SK-MEL-5 (cell line): ENCODE data around the gene S100A10. TPM values are rescaled to one million over a fixed set of nuclear protein-coding genes. Genes with fewer than 3 reads are reported as not detected.

Source experiments
- DNase-seq: peaks from one replicate; pipeline ENCODE4 v3.0.0-alpha.2; 2016; ENCODE audit warnings: low read depth, low spot score
- in situ Hi-C: cut with HindIII; loops from 2 replicates; pipeline ENCODE4 v1.10.0; 2016; ENCODE audit warnings: low sequenced_read_pairs, high pct_unique_total_duplicates, low pct_unique_long_range_greater_than_20kb
- total RNA-seq: library from RNA; depleted of rRNA; stranded (reverse); fragments of >200 nt; shearing (Covaris generic); gene quantifications from 2 replicates; pipeline ENCODE4 v1.2.3, GENCODE V29; 2014

S100A10 gene
- total RNA-seq, 1 experiment from 2014 or later: 89.9 TPM

DNA sequence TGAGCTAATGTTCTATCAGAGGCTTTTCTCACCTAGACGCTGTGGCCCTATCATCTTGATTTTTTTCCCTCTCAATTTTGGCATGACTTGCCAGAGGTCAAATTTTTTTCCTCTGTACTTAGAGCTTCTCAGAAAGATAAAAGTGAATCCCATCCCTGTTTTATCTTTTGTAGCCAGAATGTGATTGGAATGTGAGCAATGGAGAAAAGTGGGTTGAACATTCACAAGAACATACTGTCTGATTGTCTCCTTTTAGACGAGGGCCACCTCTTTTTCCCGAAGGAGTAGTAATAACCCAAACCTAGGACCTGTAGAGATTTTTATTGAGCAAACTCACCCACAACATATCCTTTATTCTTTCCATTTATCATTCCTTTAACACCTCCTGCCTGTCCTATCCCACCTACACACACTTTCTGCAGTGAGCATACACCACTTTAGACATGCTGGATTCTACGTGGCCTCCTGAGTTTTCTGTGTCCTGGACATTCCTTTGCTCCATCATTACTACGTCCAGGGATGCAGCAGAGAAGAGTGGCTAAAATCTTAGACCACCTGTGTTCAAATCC lies 15.9 kb downstream of the S100A10 start:
- DNase-seq: no peak
- in situ Hi-C loops: no loop called here

GRCh38 chr1:151976858-151977257 lies 16.8 kb downstream of the S100A10 start:
- DNase-seq: no peak
- in situ Hi-C loops: no loop called here

DNA sequence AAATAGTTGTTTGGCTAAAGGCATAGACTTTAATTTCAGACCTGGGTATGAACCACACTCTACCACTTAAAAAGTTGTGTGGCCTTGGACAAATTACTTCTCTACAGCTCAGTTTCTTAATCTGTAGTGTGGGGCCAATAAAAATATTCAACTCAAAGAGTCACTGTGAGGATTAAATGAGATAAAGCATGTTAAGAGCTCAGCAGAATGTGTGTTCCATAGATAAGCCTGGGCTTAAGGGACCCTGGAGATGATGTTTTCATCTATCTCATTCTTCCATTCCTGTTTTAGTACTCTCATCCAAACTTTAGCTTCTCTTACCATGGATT lies 17.7 kb downstream of the S100A10 start:
- in situ Hi-C loops: no loop called here
- no peak for DNase-seq

DNA sequence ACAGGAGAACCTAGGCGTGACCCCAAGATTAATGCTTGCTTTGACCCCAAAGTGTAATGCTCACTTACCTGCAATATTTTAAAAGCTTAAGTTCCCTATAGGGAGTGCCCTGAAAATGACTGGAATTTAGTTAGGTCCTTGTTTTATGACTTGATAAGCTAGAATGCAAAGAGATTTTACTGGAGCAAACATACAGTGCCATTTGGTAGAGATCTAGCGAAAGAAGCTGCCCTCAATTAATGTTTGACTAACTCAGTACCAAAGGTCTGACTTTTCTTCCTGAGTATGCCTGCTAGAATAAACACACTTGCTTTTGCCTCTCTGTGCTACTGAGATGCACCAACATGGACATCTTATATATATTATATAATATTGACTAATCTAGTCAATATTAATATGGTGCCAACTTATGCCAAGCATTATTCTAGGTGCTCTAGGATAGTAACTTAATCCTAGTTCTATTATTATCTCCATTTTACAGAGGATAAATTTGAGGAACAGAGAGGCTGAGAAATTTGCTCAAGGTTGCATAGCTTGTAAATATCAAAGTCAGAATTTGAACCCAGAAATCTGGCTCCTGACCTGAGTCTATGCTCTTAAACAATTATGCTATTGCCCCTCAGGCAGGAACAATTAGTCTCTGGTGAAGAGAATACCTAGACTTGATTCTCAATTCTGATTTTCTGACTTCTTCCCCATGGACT lies 18.2 kb downstream of the S100A10 start:
- no peak for DNase-seq
- in situ Hi-C loops: no loop called here

DNA sequence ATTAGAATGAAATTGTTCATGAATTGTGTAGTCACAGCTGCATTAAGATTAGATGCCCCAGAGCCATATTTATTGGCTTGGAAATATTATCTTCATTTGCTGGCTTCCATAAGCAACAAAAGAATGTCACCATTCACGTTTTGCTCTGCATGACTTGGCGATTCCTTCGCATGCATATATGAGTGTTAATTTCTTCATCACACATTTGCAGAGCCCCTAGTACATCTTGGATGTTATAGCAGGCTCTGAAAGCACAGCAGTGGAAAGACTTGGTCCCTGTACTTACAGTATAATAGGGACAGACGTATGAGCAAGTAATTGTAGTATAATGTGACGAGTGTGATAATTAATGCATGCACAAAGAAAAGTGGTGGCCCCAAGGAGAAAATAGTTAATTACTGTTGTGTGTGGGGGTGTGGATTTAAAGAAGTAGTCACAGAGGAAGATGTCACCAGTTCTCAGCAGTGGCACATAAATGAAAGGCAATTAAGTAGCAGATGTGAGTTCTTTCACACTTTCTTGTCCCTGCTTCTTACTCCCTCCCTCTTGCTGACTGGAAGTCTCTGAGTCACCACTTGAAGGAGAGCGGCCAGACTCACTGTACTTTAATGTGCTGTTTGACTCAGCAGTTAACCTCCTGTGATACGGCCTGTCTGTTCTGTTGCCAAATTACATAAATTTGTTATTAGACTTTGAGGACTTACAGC lies 21.0 kb downstream of the S100A10 start:
- DNase-seq: peak; percentile 68
- in situ Hi-C loops: no loop called here

GRCh38 chr1:151970626-151971025 lies 23.0 kb downstream of the S100A10 start:
- in situ Hi-C loops: no loop called here
- no peak for DNase-seq

DNA sequence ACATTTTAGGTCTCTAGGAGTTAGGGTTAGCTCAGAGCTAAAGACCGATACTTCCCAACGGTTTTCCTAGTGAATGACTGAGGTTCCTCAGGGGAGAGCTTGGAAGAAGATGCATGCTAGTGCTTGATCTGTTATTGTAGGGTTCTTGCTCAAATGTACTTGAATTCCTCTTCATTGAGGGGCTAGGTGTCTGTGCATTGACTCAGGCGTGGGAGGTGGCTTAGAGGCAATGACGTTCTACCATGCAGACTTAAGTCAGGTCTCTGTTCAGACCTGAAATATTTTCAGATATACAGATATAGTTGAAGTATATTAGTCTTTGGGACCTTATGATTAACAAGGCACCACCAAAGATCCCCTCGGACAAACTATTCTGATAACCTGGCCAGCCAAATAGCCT lies 23.5 kb downstream of the S100A10 start:
- DNase-seq: no peak
- in situ Hi-C loops: no loop called here

DNA sequence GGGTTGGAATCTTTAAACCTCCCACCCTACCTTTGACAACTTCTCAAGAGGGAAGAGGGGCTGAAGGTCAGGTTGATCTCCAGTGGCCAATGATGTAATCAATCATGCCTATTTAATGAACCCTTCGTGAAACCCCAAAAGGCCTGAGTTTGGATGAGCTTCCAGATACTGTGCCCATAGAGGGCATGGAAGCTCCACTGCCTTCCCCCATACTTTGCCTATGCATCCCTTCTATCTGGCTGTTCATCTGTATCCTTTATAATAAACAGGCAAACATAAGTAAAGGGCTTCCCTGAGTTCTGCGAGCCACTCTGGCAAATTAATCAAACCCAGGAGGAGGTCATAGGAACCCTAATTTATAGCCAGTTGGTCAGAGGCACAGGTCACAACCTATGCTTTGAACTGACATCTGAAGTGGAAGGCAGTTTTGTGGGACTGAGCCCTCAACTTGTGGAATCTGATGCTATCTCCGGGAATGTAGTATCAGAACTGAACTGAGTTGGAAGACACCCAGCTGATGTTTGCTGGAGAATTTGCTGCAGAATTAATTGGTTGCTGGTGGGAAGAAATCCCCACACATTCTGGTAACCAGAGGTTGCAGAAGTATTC lies 24.8 kb downstream of the S100A10 start:
- in situ Hi-C loops: no loop called here
- peak; percentile 37 for DNase-seq

- in situ Hi-C loops: no loop called here
- DNase-seq: peak; percentile 90
Measured at GRCh38 chr1:151968058-151968457, 25.6 kb downstream of the S100A10 start.

GRCh38 chr1:151967091-151967490 lies 26.6 kb downstream of the S100A10 start:
- peak; percentile 65 for DNase-seq
- in situ Hi-C loops: no loop called here

- in situ Hi-C loops: no loop called here
- DNase-seq: no peak
Measured at GRCh38 chr1:151966061-151966460, 27.6 kb downstream of the S100A10 start.

- in situ Hi-C loops: no loop called here
- no peak for DNase-seq
Measured at GRCh38 chr1:151964510-151964909, 29.1 kb downstream of the S100A10 start.

DNA sequence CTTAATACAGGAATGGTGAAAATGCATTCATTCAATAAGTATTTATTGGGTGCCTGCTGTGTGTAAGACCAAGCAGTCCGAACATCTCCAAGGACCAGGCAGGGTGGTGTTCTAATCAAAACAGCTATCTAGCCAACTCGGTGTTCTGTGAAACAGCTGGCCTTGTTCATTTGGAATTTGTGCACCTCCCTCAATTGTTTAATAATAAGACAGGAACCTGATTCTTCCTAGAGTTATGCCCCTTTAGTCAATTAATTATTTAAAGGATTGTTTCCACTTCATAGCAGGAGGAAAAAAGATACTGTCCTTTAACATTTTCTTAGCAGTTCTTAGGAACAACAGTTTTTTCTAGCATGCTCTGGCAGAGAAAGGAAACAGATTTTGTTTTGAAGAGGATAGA lies 30.4 kb downstream of the S100A10 start:
- DNase-seq: no peak
- in situ Hi-C loops: no loop called here

DNA sequence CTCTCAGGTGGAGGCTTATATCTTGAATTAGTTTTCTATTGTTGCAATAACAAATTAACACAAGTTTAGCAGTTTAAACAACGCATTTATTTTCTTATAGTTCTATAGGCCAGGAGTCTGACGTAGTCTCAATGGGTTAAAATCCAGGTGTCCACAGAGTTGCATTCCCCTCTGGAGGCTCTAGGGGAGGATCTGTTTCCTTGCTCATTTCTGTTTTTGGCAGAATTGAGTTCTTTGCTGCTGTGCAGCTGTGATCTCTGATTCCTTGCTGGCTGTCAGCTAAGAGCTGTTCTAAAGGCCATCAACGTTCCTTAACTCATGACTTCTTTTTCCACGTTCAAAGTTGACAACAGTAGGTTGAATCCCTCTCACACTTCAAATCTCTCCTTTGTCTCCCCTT lies 31.8 kb downstream of the S100A10 start:
- in situ Hi-C loops: no loop called here
- no peak for DNase-seq

DNA sequence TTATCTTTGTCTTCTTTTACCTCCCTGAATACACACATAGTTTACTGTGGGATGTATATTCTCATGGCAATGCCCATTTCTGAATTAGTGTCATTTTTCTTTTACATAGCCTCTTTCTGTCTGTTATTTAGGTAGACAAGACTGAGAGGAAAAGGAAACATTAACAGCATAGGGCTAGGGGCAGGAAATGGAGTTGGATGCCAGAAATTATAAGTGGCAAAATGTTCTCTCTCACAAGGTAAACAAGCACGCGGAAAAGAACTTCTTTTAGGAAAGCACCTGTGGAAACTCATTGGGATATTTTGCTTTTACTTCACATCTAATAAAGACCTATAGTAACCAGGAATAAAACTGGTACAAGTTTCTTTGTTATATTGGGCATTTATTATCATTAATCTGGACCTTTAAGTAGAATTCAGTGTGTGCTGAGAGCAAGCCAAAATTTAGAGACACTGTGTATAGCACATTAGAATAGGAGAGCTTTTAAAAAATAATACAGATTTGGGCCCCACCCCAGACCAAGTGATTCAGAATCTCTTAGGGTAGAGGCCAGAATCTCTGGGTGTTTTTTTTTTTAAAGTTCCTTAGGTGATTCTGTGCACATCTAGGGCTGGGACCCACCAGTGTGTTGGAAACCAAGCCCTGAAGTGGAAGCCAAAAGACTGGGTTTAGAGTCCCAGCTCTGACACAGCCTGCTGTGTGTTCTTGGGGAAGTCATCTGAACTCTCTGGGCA lies 32.7 kb downstream of the S100A10 start:
- no peak for DNase-seq
- in situ Hi-C loops: no loop called here

DNA sequence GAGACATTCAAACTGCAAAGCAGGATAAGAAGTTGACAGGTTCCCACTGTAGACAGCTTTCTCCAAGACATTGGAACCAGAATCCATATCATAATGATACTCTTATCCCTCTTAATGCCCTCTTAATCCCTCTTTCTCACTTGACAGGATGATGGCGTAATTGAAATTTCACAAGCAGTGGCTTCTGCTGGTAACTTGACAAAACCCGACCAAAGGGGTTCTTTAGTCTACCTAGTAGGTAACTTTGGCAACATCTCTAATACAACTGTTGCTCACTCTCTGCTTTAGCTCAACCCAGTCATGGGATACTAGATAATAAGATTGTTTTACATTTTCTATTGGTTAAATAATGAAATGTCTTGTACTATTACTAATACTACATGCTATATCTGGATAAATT lies 34.7 kb downstream of the S100A10 start:
- in situ Hi-C loops: no loop called here
- no peak for DNase-seq

DNA sequence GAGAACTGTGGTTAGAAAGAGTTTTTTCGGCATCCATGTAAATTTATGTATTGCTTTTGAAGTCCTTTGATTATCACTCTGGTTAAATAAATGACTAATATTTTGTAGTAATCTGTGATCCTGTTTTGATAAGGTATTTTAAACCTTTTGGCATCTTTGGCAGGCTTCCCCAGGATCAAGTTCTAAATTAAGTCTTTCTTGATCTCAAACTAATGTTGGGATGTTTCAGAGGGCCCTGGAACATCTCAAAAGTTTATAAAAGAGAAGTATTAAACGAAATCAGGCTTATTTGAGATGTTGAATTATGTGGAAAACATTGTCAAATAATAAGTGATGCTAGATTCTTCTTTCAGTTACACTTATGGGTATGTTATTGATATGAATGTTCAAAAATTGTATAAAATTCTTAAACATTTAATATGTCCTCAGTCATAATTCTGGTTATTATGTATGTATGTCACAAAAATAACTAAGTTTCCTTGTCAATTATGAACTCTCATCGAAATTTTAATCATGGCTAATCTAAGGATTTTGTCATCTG lies 36.6 kb downstream of the S100A10 start:
- DNase-seq: no peak
- in situ Hi-C loops: no loop called here
